ENCODE measurements around the gene MMP17.

Gene MMP17

DNA sequence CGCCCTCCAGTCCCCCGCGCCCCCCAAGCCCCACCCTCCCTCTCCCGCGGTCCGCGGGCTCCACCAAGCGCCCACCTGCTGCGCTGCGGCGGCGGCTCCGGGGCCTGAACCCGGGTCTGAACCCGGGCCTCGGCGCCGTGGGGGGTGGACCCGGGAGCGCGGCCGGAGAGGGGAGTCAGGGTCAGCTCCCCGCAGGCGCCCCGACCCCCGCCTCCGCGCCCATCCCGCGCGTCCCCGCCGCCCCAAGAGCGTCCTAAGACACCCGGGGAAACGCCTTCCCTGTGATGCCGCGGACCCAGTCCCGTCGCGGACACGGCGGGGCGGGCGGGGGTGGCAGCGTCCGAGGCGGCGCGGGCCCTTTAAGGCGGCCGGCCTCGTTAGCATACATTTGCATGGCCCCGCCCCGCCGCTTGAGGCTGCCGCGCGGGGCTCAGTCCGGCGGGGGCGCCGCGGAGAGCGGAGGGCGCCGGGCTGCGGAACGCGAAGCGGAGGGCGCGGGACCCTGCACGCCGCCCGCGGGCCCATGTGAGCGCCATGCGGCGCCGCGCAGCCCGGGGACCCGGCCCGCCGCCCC lies at the start of gene MMP17:
TSS of gene MMP17 (plus strand) at position 433 of the 574 bp plus-strand sequence. CDS start at position 535, 102 bp downstream.
- peak; percentile 60 for DNase-seq

DNA sequence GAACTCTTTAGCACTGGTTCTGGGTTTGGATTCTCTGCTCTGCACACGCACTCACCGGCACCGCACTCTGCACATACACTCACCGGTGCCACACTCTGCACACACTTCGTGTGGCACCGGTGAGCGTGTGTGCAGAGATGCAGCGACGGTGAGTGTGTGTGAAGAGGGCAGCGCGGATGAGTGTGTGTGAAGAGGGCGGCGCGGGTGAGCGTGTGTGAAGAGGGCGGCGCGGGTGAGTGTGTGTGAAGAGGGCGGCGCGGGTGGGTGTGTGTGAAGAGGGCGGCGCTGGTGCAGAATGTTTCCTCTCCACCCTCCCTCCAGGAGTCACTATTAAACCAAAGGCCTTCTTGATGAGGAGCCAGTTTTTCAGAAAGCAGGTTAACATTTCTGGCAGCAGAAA lies 49.2 kb upstream of the MMP17 start:
- no peak for DNase-seq

DNA sequence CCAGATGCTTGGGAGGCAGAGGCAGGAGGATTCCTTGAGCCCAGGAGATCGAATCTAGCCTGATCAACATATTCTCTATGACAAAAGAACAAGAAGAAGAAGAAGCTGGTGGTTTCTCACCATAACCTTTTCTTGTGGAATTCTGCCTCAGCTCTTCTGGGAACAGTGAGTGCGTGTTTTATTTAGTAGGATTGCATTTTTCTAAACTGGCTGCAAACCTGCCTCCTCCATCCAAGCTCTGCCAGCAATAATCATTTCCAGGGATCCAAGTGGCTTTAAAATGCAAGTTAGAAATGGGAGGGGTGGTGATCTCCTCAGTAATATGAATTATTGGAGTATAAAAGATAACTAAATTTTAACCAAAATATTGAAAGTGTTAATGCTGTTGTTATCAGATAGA lies 46.1 kb upstream of the MMP17 start:
- no peak for DNase-seq

DNA sequence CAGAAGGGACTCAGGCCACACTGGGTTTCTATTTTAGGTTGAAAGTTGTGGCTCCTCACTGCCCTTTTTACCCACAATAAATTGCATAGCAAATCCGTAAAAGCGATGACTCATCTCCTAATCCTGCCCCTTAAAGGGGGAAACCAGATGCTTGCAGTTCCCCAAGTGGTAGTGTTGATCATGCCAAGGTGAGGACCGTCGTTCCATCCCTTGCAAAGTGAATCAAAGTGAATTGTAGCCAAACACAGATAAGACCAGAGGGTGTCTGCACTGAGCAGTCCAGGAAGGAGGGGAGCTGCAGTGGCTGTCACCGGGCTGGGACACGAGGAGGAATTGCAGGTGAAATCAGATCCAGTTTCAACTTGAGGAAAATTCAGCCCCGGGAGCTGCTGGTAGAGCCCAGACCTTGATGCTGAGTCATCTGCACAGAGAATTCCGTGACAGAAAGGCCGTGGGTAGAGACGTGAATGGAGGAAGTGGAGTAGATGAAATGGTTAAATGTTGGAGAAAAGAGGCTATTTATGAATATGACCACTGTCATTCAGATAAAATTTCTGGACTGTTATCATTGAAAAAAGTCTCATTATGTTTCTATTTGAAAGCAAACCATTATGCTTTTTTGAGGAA lies 44.2 kb upstream of the MMP17 start:
- peak; percentile 21 for DNase-seq

DNA sequence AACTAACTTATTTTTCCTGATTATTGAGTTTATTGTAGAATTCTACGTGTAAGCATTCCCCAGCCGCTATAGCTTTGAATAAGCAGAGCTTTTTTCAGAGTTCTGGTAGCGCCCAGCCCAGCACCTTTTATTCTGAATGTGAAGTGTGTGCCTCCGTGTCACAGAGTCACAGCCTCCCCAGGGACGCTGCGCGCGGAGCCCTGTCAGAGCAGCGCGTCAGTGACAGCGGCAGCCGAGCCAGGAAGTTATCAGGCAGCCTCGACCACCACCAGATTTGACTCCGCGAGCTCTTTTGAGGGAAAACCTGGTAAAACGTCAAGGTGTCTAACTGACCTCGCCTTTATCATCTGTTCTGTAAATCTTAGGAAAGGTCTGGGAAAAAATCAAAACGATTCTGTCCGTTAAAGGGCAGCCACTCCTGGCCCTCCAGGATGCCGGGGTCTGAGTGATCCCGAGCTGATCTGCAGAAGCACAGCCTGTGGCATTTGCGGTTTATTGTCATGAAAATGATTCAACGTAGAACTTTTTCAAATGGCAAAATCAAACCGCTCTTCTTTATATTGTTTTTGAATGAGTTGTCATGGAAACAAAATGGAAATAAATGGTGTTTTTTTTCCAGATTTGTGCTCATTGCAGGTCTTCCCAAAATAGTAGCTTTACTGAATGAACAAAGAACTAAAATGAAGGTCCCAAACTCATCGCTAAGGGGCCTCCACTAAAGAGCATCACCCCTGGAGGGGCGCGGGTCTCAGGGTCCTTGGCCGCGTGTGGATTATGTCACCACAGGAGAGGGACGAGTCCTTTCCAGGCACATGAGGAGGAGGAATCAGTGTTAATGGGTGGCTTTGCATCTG lies 43.1 kb upstream of the MMP17 start:
- no peak for DNase-seq

DNA sequence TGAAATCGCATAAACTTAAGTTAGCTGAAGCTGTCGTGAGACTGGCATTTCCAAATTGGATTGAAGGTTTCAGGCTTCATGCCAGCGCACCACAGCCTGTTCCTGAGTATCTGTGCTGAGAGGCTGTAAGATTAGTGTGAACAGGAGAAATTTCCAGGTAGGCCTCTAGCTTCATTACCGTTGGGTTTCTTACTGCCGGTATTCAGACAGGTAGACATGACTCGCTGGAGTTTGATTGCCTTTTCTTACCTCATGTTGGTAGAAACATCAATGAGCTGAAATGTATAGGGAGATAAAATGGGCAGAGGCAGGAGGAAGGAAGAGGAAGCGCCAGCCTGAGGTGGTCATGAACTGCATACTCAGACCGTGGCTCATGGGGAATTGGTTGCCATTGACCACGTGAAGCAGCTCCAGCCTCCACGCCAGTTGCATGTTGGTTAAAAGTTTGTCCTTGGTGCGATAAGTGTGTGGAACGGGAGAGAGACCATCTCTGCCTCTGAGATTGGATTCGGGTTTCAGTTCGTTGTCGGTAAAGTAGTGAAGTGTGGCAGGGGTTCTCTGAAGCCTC lies 42.3 kb upstream of the MMP17 start:
- no peak for DNase-seq

DNA sequence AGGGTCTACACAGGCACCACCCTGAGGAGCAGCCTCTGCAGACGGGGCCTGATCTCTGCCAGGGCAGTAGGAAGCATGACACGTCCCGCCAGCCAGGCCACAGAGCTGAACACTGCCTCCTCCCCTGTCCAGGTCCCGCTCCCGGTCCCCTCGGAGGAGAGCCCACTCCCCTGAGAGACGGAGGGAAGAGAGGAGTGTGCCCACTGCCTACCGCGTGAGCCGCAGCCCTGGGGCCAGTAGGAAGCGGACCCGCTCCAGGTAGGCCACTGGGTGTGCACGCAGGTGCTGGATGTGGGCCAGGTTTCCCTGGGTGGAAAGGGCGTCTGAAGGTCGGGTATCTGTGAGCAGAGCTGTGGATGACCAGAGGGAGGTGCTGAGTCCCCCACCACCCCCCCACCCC lies 41.9 kb upstream of the MMP17 start:
- no peak for DNase-seq

DNA sequence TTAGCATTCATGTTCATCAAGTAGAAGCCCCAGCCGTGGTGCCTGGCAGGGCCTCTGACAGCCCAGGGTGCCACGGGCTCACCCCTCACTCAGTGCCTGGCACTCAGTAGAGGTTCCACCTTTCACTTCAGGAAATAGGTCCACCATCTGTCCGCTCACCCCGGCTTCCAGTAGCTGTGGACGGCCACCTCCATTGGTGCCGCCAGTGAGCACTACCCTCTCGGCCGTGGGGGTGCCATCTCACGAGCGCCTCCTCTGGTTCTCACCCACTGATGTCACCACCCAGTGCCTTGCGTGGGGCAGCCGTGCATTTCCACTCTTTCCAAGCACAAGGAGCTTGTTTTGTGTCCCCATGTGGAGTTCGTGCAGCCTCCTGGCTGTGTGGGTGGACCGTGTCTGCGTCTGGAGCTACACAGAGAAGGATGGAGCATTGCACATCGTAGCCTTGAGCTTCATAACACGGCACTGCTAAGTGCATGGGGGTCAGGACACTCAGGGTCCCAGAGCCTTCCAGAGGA lies 41.0 kb upstream of the MMP17 start:
- no peak for DNase-seq

DNA sequence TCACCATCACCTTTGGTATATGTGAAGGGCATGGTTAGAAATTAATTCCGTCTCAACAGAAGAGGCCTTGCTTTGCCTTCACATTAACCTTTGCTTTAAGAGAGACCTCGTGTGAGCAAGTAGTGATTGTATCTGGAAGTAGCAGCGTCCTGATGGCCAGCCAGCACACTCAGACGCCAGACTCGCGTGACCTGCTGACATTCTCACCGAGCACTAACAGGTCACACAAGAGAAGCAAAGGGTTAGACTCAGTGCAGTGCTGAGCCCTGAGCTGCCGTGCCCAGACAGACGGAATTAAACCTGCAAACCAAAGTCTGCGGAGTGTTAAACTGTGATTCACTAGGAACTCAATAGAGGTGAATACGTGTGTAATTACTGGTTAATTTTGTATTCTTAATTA lies 40.1 kb upstream of the MMP17 start:
- no peak for DNase-seq

DNA sequence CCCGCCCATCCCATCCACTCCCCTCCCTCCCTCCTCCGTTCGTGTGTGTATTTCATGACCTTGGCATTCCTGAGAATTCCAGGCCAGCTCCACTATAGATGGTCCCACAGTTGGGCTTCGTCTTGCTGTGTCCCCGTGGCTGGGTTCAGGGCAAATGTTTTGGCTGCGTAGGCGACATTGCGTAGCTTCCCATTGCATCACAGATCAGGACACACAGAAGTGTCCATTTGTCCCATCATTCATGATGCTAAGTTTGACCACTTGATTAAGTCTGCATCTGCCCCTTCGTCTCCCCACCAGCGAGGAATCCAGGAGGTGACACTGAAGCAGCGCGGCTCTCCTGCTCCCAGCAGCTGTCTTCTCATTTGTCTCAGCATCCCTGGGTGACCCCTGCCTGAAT lies 38.6 kb upstream of the MMP17 start:
- no peak for DNase-seq

DNA sequence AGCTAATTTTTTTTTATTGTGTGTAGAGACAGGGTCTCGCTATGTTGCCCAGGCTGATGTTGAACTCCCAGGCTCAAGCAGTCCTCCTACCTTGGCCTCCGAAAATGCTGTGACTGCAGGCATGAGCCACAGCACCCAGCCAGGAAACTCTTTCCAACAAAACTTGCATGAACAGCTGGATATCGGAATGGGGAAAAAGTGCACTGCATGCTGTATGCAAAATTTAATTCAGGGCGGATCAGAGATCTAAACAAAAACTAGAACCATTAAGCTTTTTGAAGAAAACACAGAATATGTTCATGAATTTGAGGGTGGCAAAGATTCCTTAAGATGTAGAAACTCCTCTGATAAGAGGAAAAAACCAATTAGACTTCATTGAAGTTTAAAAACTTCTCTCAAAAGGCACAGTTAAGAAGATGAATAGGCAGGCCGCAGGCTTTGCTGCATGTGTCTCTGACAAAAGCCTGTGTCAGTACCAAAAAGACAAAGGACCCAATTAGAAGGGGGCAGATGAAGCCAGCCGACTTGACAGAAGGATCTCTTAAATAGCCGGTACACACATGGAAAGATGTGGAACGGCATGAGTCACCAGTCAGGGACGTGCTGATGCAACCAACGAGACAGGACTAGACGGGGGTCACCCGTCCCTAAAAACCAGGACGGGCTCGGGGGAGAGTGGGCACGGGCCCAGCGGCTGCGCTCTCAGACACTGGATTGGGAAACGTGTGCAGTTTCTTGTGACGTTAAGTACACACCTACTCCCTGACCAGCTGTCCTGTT lies 34.8 kb upstream of the MMP17 start:
- no peak for DNase-seq

DNA sequence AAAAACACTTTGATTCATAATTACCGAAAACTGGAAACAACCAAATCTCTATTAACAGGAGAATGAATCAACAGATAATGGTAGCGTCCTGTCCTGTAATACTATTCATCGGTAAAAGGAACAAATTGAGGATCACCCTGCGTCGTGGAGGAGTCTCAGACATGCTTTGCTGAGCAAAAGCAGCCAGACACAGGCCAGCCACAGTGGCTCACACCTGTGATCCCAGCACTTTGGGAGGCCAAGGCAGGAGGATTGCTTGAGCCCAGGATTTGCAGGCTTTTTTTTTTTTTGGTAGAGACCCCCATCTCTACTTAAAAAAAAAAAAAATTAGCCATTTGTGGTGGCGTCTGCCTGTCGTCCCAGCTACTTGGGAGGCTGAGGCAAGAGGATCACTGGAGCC lies 34.1 kb upstream of the MMP17 start:
- no peak for DNase-seq

DNA sequence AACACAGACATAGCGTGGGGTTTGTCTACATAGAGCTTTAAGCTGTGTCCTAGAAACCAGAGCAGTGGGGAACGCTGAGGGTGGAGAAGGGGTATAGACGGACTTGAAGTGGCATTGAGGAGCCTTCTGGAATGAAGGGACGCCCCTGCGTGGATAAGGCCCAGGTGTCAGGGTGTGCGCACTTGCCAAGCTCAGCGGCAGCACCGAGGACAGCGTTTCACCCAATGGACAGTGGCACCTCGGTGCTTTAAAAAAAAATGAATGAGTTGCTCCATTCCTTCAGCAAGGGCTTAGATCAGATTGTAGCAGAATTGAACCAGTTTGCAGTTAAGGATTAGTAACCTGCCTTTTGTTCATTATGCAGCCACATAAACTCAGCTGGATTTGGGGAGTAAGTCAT lies 33.6 kb upstream of the MMP17 start:
- no peak for DNase-seq

DNA sequence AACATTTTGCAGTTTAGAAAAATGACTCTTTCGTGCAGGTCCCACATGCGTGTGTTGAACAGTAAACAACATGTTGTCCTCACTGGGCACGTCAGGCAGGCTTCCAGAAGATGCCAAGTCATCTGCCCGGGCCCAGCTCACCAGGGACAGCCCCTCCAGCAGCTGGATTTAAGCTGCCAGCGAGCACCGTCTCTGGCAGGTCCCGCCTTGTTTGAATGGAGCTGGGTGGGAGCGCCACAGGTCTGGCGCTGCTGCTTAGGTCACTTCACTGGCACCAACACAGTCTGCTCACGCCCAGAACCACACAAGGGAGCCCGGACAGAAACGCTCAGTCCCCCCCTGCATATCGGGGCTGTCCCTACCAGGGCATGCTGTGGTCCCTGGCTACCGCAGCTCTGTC lies 33.1 kb upstream of the MMP17 start:
- no peak for DNase-seq

DNA sequence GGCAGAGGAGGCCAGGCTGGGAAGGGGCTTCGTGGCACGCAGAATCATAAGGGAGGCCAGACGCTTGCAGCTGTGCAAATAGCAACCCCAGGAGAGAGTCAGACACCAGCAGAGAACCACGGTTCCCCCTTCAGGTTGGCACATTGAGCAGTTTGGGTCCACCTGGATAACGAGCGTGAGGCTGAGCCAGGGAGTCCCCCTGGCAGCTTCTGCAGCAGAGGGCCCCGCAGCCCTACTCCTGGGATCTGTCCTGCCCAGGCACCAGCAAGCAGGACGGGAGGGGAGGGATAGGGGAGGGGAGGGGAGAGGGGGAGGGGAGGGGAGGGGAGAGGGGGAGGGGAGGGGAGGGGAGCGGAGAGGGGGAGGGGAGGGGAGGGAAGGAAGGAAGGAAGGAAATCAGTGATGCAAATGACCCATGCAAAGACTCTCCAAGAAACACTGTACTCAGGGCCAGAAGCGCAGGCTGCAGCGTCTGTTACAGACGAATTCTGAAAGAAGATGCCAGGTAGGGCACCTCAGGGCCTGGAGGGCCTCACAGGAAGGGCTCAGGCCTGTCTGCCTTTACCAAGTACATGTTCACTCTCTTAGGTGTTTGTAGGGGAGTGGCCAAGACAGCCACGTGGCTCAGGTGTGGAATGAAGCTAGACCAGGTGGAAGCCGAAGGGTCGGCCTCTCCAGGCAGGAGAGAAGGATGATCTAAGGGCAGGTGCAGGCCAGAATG lies 32.3 kb upstream of the MMP17 start:
- no peak for DNase-seq

DNA sequence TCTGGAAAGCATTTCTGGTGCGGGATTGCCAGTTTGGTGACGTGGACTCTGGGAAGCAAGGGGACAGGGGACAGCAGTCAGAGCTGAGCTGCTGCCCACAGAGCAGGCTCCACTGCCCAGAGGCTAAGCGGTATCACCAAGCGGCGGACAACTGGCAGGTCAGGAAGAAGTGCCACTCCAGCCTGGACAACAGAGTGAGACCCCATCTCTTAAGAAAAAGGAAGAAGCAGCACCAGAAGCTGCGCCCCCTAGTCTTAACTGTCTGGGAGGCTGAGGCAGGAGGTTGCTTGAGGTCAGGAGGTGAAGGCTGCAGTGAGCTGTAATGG lies 31.8 kb upstream of the MMP17 start:
- no peak for DNase-seq

DNA sequence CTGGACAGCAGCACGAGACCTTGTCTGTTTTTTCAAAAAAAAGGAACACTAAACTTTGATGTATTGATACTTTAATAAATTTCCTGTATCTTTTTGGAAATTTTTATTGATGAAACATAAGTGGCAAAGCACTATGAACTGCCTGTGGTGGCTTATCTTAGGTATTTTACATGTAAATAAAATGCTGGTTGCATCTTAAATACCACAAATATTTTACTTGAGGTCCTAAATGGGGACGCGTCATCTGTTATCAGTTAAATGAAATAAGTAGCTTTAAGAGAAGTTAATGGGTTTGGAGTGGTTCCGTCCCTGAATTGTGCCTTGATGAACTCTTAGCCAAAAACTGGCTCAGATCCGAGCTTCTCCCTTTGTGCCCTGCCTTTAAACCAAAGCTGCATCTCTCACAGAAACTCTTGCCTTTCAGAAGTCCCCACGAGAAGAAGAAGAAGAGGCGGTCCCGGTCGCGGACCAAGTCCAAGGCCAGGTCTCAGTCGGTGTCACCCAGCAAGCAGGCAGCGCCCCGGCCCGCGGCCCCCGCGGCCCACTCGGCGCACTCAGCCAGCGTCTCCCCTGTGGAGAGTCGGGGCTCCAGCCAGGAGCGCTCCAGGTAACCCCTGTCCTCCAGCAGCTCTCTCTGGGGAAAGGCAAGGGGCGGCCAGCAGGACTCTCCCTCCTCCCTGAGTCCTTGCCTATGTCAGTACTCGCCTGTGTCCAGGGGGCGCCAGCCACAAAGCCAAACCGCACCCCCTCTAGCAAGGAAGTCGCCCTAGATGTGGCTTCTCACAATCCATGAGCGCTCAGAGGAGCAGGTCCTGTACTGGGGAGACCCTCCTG lies 31.2 kb upstream of the MMP17 start:
- DNase-seq: no peak

DNA sequence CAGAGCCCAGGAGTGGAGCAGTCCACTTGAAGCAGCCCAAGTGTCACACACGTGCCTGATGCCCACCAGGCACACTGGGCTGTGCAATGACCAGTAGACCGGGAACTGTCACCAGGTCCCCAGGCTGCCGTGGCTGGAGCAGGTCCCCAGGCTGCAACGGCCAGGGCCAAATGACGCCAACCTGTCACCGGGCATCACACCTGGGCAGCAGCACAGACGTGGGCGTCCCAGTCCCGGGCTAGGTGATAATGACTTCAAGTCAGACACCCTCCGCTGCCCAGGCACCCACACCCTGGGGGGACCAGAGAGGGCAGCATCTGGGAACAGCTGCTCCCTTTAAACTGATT lies 30.6 kb upstream of the MMP17 start:
- no peak for DNase-seq

DNA sequence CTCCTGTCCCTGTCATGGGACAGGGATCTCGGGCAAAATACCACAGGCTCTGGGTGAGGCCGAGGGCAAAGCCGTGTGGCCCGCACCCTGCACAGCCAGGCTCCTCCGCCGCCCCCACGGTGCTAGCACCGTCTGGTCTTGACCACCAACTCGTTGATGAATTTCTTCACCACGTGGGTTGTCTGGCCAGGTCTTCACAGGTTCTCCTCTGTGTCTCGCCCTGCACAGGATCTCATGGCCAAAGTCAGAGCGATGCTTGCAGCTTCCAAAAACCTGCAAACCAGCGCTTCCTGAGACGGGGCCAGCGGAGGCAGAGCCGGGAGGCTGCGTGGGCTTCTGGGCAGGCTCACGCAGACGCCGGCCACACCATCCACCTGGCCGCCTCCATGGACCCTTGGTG lies 29.0 kb upstream of the MMP17 start:
- DNase-seq: no peak

DNA sequence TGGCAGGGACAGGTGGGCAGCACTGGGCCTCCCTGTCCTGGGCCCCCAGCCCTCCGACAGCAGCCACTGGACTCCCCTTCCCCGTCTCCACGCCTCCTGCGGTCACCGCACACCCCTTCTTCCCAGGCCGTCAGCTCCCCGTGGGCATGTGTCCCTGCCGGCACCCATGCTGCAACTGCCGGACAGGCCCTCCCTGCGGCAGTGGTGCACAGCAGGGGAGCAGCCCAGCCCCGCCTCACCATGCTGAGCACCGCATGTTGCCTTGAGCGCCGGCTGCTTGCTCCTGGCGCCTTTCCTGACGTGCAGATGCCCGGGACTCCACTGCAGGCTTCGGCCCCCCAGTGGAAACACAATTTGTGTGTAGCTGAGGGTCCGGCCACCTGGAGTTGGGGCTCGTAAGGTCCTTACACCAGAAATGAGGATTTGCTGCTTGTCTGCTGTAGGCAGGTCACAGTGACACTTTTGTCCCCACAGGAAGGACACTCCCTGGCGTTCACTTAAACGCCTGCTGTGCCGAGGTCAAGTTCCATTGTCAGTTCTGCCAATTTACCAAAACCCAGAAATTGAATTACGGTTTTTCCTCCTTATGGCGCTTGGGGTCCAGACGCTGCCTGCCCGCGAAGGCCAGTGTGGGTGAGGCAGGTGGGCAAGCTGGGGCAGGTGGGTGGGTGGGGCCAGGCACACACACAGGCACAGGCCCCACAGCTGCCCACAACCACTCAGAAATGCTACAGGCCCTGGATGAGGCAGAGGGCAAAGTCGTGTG lies 28.2 kb upstream of the MMP17 start:
- DNase-seq: no peak

Data from inflammatory macrophage treated with lipopolysaccharide for 4 hours (primary cell).